ENCODE results near the gene BAG3.

GRCh38 chr10:119675483-119676170 lies 24.4 kb downstream of the BAG3 start:
- no peak for TF ChIP-seq CTCF (IDR thresholded peaks at IDR 0.05)
- TF ChIP-seq POLR2A (IDR thresholded peaks at IDR 0.05), result no peak

Measured in right lobe of liver (tissue), 4 donors.